HG03064 (cell line): ENCODE measurements around the gene MTHFD1.

ENCODE experiments used
- ATAC-seq: cut with Tn5 transposase; IDR thresholded peaks from one replicate; pipeline ENCODE4 v1.9.1; 2021; ENCODE audit warnings: low read depth; ENCODE audit not compliant: unreplicated experiment

MTHFD1 gene

DNA sequence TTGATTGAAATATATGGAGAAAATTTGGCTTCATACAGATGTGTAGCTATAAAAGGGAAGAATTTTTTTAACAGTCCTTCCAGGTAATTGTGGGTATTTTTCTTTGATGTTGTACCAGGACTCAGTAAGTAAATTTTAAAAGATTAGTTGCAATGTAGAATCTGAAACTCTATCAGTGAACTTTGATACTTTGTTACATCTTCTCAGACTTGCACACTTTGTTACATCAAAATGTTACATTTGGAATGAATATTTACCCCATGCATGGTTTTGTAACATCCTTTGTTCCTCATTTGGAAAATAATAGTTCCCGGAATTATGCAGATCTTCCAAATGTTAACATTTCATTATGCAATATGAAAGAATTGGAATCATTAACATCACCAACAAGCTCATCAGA, 13.8 kb downstream of the MTHFD1 start:
- ATAC-seq: no peak

DNA sequence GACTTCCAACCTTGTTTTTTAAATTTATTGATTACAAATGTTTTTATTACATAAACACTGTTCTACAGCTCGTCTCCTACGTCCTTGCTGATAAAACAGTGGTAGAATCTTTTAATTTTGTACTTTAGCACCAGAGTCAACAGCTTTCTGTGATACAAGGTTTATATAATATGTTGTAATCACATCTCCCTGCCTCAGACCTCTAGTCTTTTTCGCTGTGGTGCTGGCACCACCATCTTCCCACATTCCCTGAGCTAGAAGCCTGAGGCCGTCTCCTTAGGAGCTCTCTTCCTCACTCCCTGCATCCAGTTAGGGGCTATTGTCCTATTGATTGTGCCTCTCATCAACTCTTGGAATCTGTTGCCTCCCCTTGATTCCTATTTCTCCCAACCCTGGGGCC, 17.1 kb downstream of the MTHFD1 start:
- no peak for ATAC-seq

- no peak for ATAC-seq
These were observed 19.2 kb downstream of the MTHFD1 start for GRCh38 chr14:64407329-64407728.

DNA sequence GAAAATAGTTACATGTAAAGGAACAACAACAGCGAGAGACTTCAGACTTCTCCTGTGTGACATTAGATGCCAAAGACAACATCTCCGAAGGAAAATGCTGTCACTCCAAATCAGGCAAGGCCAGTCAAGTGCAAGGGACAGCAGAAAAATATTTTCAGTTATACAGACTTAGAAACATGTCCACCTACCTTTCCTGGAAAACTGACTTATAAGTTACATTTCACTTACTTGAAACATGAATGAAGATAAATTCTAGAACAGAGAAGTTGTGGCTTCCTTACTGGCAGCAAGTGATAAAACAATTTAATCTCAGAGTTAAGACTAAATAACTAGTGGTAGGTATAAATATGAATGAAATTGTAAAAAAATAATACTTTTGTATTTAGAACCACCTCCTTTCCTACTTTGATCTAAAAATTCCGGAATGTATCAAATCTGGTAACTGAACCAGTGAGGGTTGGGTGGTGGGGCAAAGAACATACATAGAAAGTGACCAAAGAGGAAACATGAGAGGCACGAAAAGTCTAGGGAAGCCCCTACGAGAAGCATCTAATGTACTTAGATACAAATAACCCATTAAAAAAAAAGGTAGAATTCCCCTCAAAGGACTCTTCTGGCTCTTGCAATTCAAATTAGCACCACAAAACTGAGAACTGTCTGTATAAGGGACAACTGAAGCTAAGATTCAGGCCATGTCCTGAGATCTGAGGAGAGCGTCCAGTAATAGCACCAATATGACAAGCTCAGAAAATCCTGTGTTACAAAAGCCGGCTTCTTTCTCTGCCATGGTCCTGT, 21.2 kb downstream of the MTHFD1 start:
- ATAC-seq: no peak

DNA sequence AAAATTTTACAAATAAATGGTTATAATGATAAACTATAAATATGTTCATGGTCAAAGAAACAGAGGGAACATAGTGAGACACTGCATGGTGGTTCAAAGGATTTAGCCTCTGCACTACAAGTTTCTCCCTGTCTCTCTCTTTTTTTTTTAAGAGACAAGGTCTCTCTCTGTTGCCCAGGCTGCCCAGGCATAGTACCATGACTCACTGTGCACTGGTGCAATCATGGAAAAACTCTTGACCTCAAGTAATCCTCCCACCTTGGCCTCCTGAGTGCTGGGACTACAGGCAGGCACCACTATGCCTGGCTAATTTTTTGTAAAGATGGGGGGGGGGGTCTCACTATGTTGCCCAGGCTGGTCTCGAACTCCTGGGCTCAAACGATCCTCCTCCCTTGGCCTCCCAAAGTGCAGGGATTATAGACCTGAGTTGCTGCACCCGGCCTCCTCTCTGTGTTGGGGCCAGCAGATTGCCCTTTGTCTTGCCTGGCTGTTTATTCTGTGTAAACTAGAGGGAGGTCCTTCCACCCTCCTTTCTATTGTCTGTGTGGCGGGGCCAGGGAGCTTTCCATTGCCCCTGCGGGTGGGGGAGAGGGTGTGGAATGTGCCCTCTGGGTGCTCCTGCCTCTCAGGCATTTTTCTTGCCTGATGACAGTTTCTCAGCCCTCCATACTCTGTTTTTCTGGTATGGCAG, 22.1 kb downstream of the MTHFD1 start:
- ATAC-seq: no peak

DNA sequence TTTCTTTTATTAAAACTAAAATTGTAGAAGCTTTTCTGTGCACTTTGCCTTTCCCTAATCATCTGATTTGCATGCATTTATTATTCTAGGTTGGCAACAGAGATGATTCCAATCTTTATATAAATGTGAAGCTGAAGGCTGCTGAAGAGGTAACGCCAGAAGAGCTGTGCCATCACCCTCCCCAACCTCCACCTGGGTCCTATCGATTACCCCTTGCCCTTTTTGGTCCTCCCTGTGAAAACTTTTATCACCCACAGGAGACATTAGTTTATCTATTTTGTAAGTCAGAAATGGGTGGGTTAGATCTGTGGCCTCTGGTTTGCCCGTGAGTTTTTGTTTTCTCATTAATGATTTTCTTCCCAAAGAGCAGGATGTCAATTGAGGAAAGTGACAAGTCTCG, 22.8 kb downstream of the MTHFD1 start:
- no peak for ATAC-seq

DNA sequence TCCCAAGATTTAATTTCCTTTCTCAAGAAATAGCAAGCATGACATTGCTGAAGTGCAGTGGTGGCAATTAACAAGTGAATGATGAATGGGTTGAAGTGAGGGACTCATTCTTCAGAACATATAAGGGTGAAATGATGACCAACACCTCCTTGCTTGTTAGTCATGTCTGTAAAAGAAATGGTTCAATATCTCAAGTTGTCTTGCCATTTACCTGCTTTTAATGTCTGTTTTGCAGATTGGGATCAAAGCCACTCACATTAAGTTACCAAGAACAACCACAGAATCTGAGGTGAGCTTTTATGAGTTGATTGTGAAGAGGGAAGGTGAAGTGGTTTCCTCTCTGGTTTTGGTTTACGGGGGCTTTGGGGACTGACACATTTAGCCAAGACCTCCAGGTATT, 24.1 kb downstream of the MTHFD1 start:
- ATAC-seq: no peak

- no peak for ATAC-seq
These were observed 28.3 kb downstream of the MTHFD1 start for GRCh38 chr14:64416348-64416932.

- no peak for ATAC-seq
These were observed 29.1 kb downstream of the MTHFD1 start for GRCh38 chr14:64417055-64417770.

DNA sequence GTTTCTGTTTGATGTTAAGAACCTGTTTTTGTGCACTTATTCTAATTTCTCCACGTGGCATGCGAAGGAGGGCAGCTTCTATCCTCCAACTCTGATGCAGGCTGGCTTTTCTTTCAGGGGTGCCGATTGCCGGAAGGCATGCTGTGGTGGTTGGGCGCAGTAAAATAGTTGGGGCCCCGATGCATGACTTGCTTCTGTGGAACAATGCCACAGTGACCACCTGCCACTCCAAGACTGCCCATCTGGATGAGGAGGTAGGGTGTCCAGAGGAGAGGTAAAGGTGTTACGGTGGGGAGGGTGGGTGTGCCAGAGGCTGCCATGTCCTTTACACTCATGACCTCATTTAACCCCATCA, 29.6 kb downstream of the MTHFD1 start:
- ATAC-seq: no peak

GRCh38 chr14:64419003-64419402, 30.9 kb downstream of the MTHFD1 start:
- ATAC-seq: no peak

- ATAC-seq: no peak
These were observed 33.0 kb downstream of the MTHFD1 start for GRCh38 chr14:64421166-64421565.

- no peak for ATAC-seq
These were observed 33.9 kb downstream of the MTHFD1 start for GRCh38 chr14:64422005-64422404.

DNA sequence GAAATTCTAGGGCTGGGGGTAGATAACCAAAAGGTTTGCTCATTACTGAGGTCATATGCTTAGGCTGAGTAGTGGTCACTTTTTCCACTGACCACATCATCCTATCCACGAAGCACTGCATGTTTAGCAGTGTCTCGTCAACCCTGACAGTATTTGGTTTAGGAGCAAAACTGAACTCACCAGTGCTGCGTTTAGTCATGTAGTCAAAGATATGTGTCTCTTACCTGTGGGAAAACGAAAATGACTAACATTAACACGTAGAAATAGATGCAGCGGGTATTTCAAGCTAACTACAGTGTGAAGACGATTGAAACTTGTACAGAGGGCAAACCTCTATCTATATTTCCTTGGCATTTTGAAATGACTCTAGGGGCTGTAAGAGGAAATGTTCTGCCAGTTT, 34.6 kb downstream of the MTHFD1 start:
- no peak for ATAC-seq

- ATAC-seq: no peak
These were observed 35.8 kb downstream of the MTHFD1 start for GRCh38 chr14:64423987-64424386.

GRCh38 chr14:64434528-64434927, 46.4 kb downstream of the MTHFD1 start:
- no peak for ATAC-seq

- no peak for ATAC-seq
These were observed 50.2 kb downstream of the MTHFD1 start for GRCh38 chr14:64438181-64438841.

GRCh38 chr14:64439141-64439540, 51.0 kb downstream of the MTHFD1 start:
- ATAC-seq: no peak

- ATAC-seq: no peak
These were observed 52.3 kb downstream of the MTHFD1 start for GRCh38 chr14:64440494-64440893.

DNA sequence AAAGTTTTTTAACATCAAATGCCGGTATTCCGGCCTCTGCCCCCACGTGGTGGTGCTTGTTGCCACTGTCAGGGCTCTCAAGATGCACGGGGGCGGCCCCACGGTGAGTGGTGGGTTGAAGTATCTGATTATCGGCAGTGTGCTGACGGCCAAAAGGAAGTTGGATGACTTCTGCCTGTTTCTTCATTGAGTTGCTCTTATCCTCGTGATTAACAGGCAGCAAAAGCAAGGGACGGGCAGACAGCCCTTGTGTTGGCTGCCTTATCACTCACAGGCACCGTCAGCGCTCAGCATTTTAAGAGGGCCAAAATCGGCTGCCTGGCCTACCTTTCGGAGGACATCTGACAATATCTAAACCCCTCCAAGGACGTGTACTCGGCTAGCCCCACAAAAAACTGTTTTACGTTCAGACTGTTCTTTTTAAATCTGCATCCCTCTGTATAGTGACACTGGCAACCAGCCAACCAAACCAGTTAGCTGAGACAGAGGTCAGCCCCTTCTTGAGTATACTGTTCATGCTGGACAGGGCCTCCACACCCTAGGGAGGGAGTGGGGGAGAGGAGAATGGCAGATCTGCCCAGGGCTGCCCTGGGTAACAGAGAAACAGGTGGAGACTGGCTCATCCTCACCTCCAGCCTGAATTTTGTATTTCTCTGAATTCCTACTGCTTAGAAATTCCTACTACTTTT, 54.3 kb downstream of the MTHFD1 start:
- no peak for ATAC-seq
